NCI-H226 (cell line): ENCODE results near the gene DLD.
A peak's percentile ranks its signal among the peaks of the same experiment; 100 is the strongest.
"Not testable (repeated sequence)": the region's sequence is repeated elsewhere in the genome, so short reads cannot be mapped to it uniquely, and the experiment has no call there.

Experiments
- DNase-seq: peaks from one replicate; pipeline ENCODE4 v3.0.0-alpha.2; 2015

Gene DLD

GRCh38 chr7:107946451-107946850, 55.5 kb downstream of the DLD start:
- no peak for DNase-seq

GRCh38 chr7:107946881-107947280, 55.9 kb downstream of the DLD start:
- no peak for DNase-seq

GRCh38 chr7:107948645-107949442, 57.9 kb downstream of the DLD start:
- peak; percentile 86 for DNase-seq

GRCh38 chr7:107949443-107949935, 58.5 kb downstream of the DLD start:
- DNase-seq: no peak

GRCh38 chr7:107951172-107951787, 60.3 kb downstream of the DLD start:
- no peak for DNase-seq

- no peak for DNase-seq
Measured at GRCh38 chr7:107951896-107952295, 60.9 kb downstream of the DLD start.

- DNase-seq: no peak
Measured at GRCh38 chr7:107953265-107953923, 62.4 kb downstream of the DLD start.

GRCh38 chr7:107953924-107954303, 62.9 kb downstream of the DLD start:
- peak; percentile 43 for DNase-seq

GRCh38 chr7:107955394-107955793, 64.4 kb downstream of the DLD start:
- no peak for DNase-seq

GRCh38 chr7:107956950-107957349, 66.0 kb downstream of the DLD start:
- DNase-seq: not testable (repeated sequence)

GRCh38 chr7:107957436-107957835, 66.5 kb downstream of the DLD start:
- no peak for DNase-seq

GRCh38 chr7:107958764-107959526, 68.0 kb downstream of the DLD start:
- DNase-seq: no peak

GRCh38 chr7:107959527-107959898, 68.5 kb downstream of the DLD start:
- DNase-seq: no peak

GRCh38 chr7:107960272-107960671, 69.3 kb downstream of the DLD start:
- no peak for DNase-seq

GRCh38 chr7:107961405-107961804, 70.4 kb downstream of the DLD start:
- DNase-seq: no peak

- no peak for DNase-seq
Measured at GRCh38 chr7:107962817-107963216, 71.8 kb downstream of the DLD start.

- no peak for DNase-seq
Measured at GRCh38 chr7:107964510-107964909, 73.5 kb downstream of the DLD start.

- DNase-seq: peak; percentile 86
Measured at GRCh38 chr7:107966711-107967110, 75.7 kb downstream of the DLD start.

- no peak for DNase-seq
Measured at GRCh38 chr7:107967420-107967819, 76.4 kb downstream of the DLD start.

GRCh38 chr7:107968449-107968848, 77.5 kb downstream of the DLD start:
- DNase-seq: no peak

- no peak for DNase-seq
Measured at GRCh38 chr7:107969856-107970255, 78.9 kb downstream of the DLD start.
